CD14-positive monocyte (primary cell): ENCODE measurements around the gene TMEM221. TPM values are rescaled to one million over a fixed set of nuclear protein-coding genes. Genes with fewer than 3 reads are reported as not detected.

ENCODE experiments used
- DNase-seq, 3 donors: peaks; one replicate each; pipeline ENCODE4 v3.0.0-alpha.2; 2011 to 2022
- H2AFZ ChIP-seq: 2 replicates; pipeline ENCODE4 v1.6.0; 2012; ENCODE audit warnings: mild to moderate bottlenecking, low read depth, low read length, inconsistent platforms; ENCODE audit not compliant: insufficient read depth, poor library complexity, severe bottlenecking
- H3K27ac ChIP-seq, 2 donors: 1 replicate in 1 of 2; 2 replicates in 1 of 2; pipeline ENCODE4 v1.5.1; 2012 to 2013; ENCODE audit warnings: low read length in 2 of 2, control low read depth in 1 of 2, inconsistent platforms in 1 of 2, low read depth in 1 of 2, mild to moderate bottlenecking in 1 of 2
- H3K27me3 ChIP-seq, 2 donors: one replicate each; pipeline versions ENCODE4 v1.6.0 to v1.6.1; 2011 to 2013; ENCODE audit warnings: low read length in 2 of 2; ENCODE audit not compliant: control insufficient read depth in 2 of 2, insufficient read depth in 2 of 2
- H3K36me3 ChIP-seq, 2 donors: replicated peaks in 1 of 2; 1 replicate in 1 of 2; 2 replicates in 1 of 2; pipeline versions ENCODE4 v1.5.1 to v1.6.1; 2012 to 2013; ENCODE audit warnings: low read length in 2 of 2, control low read depth in 1 of 2, inconsistent platforms in 1 of 2, mild to moderate bottlenecking in 1 of 2; ENCODE audit not compliant: insufficient read depth in 2 of 2, control insufficient read depth in 1 of 2
- H3K4me1 ChIP-seq, 2 donors: 1 replicate in 1 of 2; 2 replicates in 1 of 2; pipeline versions ENCODE4 v1.5.1 to v1.6.1; 2012 to 2013; ENCODE audit warnings: low read length in 2 of 2, control low read depth in 1 of 2, inconsistent platforms in 1 of 2, mild to moderate bottlenecking in 1 of 2, moderate library complexity in 1 of 2; ENCODE audit not compliant: insufficient read depth in 2 of 2, control insufficient read depth in 1 of 2
- H3K4me2 ChIP-seq: replicated peaks from 2 replicates; pipeline ENCODE3; 2012; ENCODE audit warnings: low read length, moderate library complexity, mild to moderate bottlenecking; ENCODE audit not compliant: poor library complexity, severe bottlenecking; ENCODE audit errors: extremely low read depth
- H3K4me3 ChIP-seq, 3 experiments: fragments of 200-600 bp in 1 of 3; sonication (generic) in 1 of 3; replicated peaks in 1 of 3; 1 replicate in 2 of 3; 2 replicates in 1 of 3; pipeline ENCODE4 v1.5.1; 2011 to 2013; ENCODE audit warnings: low read length in 3 of 3, mild to moderate bottlenecking in 3 of 3, control low read depth in 2 of 3, low read depth in 2 of 3, inconsistent platforms in 1 of 3, moderate library complexity in 1 of 3
- H3K79me2 ChIP-seq: 2 replicates; pipeline ENCODE4 v1.6.0; 2012; ENCODE audit warnings: mild to moderate bottlenecking, control low read depth, inconsistent platforms, low read length, moderate library complexity; ENCODE audit not compliant: insufficient read depth
- H3K9ac ChIP-seq: 2 replicates; pipeline ENCODE4 v1.6.0; 2017; ENCODE audit warnings: low read length, mild to moderate bottlenecking; ENCODE audit not compliant: insufficient read depth, poor library complexity, severe bottlenecking
- H3K9me3 ChIP-seq, 2 donors: replicated peaks in 1 of 2; 1 replicate in 1 of 2; 2 replicates in 1 of 2; pipeline versions ENCODE4 v1.5.1 to v1.6.1; 2012 to 2013; ENCODE audit warnings: low read length in 2 of 2, control low read depth in 1 of 2; ENCODE audit not compliant: control insufficient read depth in 1 of 2, insufficient read depth in 1 of 2
- H4K20me1 ChIP-seq: 2 replicates; pipeline ENCODE4 v1.6.0; 2012; ENCODE audit warnings: mild to moderate bottlenecking, low read length, control low read depth, moderate library complexity; ENCODE audit not compliant: insufficient read depth
- H3K27ac Mint-ChIP-seq, 7 donors: one replicate each; pipeline ENCODE4 v1.8.0; 2020; ENCODE audit warnings: mild to moderate bottlenecking in 7 of 7, mixed read lengths in 7 of 7, moderate library complexity in 6 of 7, inconsistent platforms in 2 of 7
- H3K27me3 Mint-ChIP-seq, 3 donors: one replicate each; pipeline ENCODE4 v1.8.0; 2021 to 2022; ENCODE audit warnings: low read depth in 3 of 3, mild to moderate bottlenecking in 3 of 3, mixed read lengths in 3 of 3, moderate library complexity in 3 of 3, inconsistent platforms in 1 of 3
- H3K36me3 Mint-ChIP-seq, 2 donors: one replicate each; pipeline ENCODE4 v1.8.0; 2020; ENCODE audit warnings: mixed read lengths in 2 of 2, inconsistent platforms in 1 of 2, mild to moderate bottlenecking in 1 of 2
- H3K4me1 Mint-ChIP-seq: one replicate; pipeline ENCODE4 v1.8.0; 2020; ENCODE audit warnings: mild to moderate bottlenecking, mixed read lengths
- H3K4me3 Mint-ChIP-seq, 2 donors: one replicate each; pipeline ENCODE4 v1.8.0; 2020; ENCODE audit warnings: mild to moderate bottlenecking in 2 of 2, mixed read lengths in 2 of 2, moderate library complexity in 1 of 2
- H3K9me3 Mint-ChIP-seq, 7 donors: one replicate each; pipeline ENCODE4 v1.8.0; 2020 to 2022; ENCODE audit warnings: mixed read lengths in 7 of 7, mild to moderate bottlenecking in 6 of 7, moderate library complexity in 6 of 7, inconsistent platforms in 2 of 7
- CTCF ChIP-seq: fragments of 200-600 bp; IDR thresholded peaks from one replicate; pipeline ENCODE4 v1.8.0; 2022; ENCODE audit warnings: antibody characterized with exemption, mild to moderate bottlenecking
- WGBS: methylation state at CpG from one replicate; pipeline ENCODE4 v1.1.5; 2013; ENCODE audit warnings: missing lambda C conversion rate; ENCODE audit not compliant: insufficient coverage; 5-methylcytosine and 5-hydroxymethylcytosine counted together
- intact Hi-C, 2 donors: fragments of 100-400 bp; cut with micrococcal nuclease; formaldehyde crosslinking; loops; one replicate each; pipeline versions ENCODE4 v1.15.0 to v1.15.1; 2023
- polyA plus RNA-seq, 3 donors: library from polyadenylated mRNA; depleted of rRNA in 1 of 3; unstranded in 2 of 3; stranded (reverse) in 1 of 3; fragments of 300-500 nt in 2 of 3; fragments of >200 nt in 1 of 3; fragmentation: Illumina TruSeq in 2 of 3; gene quantifications; 1 replicate in 2 of 3; 2 replicates in 1 of 3; pipeline ENCODE4 v1.2.3, GENCODE V29; 2012 to 2021

Gene TMEM221
- polyA plus RNA-seq, 3 donors: not detected

- Histone ChIP-seq H3K4me1 (peaks cover 17 to 22% of the 10 kb centered on the region in 2 donors), H3K9me3 (no peaks in the 10 kb centered on the region), H2AFZ (no peak overlapping the region), H4K20me1 (peaks cover 62% of the 10 kb centered on the region), H3K9ac (no peak overlapping the region), H3K27me3 (no peaks in the 10 kb centered on the region), H3K27ac (no peak overlapping the region), H3K79me2 (peaks cover 31% of the 10 kb centered on the region), H3K36me3 (peaks cover 2 to 12% of the 10 kb centered on the region in 2 donors), H3K4me2 (no peak overlapping the region), H3K4me3 (no peak overlapping the region)
- Mint-ChIP-seq H3K4me3 (no peak overlapping the region), H3K4me1 (peaks cover 33% of the 10 kb centered on the region), H3K9me3 (peaks cover 0 to 2% (median 0%) of the 10 kb centered on the region in 7 donors), H3K27me3 (peaks cover 0 to 7% (median 0%) of the 10 kb centered on the region in 3 donors), H3K36me3 (peaks cover 31 to 61% of the 10 kb centered on the region in 2 donors), H3K27ac (peak overlapping the region in 2 of 7 donors; percentile 15 to 40)
- intact Hi-C loops: no loop called here
- DNase-seq: no peak
- TF ChIP-seq CTCF: no peak
- 84% methylated on average over 15 of the region's 18 CpGs for WGBS
Measured at GRCh38 chr19:17487284-17488121, 39.0 kb upstream of the TMEM221 start.

- no peak overlapping the region for H3K4me3 Mint-ChIP-seq
- H4K20me1 ChIP-seq: peaks cover 66% of the 10 kb centered on the region
- no peak overlapping the region for H3K9ac ChIP-seq
- no peak overlapping the region for H3K27ac Mint-ChIP-seq
- intact Hi-C loops: no loop called here
- no peak overlapping the region for H3K4me3 ChIP-seq
- no peak overlapping the region for H3K27ac ChIP-seq
- H3K4me1 ChIP-seq: peaks cover 22 to 30% of the 10 kb centered on the region in 2 donors
- no peaks in the 10 kb centered on the region for H3K9me3 ChIP-seq
- H3K9me3 Mint-ChIP-seq: peaks cover 0 to 2% (median 0%) of the 10 kb centered on the region in 7 donors
- no peaks in the 10 kb centered on the region for H3K27me3 ChIP-seq
- H3K27me3 Mint-ChIP-seq: peaks cover 0 to 7% (median 0%) of the 10 kb centered on the region in 3 donors
- no peak overlapping the region for H3K4me2 ChIP-seq
- DNase-seq: no peak
- no peak for TF ChIP-seq CTCF
- peaks cover 0 to 12% of the 10 kb centered on the region in 2 donors for H3K36me3 ChIP-seq
- H3K36me3 Mint-ChIP-seq: peaks cover 26 to 57% of the 10 kb centered on the region in 2 donors
- peaks cover 40% of the 10 kb centered on the region for H3K4me1 Mint-ChIP-seq
- H2AFZ ChIP-seq: no peak overlapping the region
- 98% methylated on average over 56 of the region's 58 CpGs for WGBS
- H3K79me2 ChIP-seq: peaks cover 38% of the 10 kb centered on the region
Measured at GRCh38 chr19:17486545-17487240, 38.2 kb upstream of the TMEM221 start.
